H1 (cell line): ENCODE measurements around the gene PTGDS. TPM values are rescaled to one million over a fixed set of nuclear protein-coding genes. Genes with fewer than 3 reads are reported as not detected.
A peak's percentile ranks its signal among the peaks of the same experiment; 100 is the strongest.

ENCODE experiments used
- CTCF ChIA-PET: fragments of 300-600 bp; sonication (Branson Sonifier 250); formaldehyde crosslinking; loops from one replicate; lab custom pipeline; 2021; ENCODE audit not compliant: partially characterized antibody; lab: Charles Lee
- POLR2A ChIA-PET: fragments of 300-600 bp; sonication (Branson Sonifier 250); formaldehyde crosslinking; loops from one replicate; lab custom pipeline; 2021; ENCODE audit warnings: inconsistent platforms; ENCODE audit not compliant: partially characterized antibody; lab: Charles Lee
- DNase-seq, 2 experiments: peaks; one replicate each; pipeline versions ENCODE4 v3.0.0 to v3.0.0-alpha.2; 2010 to 2022; ENCODE audit warnings: low spot score in 2 of 2, low read depth in 1 of 2, mixed read lengths in 1 of 2
- FAIRE-seq: peaks from 2 replicates; lab custom pipeline; 2011; peaks lifted over from hg19 to GRCh38; lab: Jason Lieb, UNC
- H2AFZ ChIP-seq: 2 replicates; pipeline ENCODE4 v1.8.1; 2012; ENCODE audit warnings: low read length, inconsistent platforms
- H2AK5ac ChIP-seq: 2 replicates; pipeline ENCODE4 v1.6.1; 2013; ENCODE audit warnings: low read depth, low read length
- H2BK120ac ChIP-seq: replicated peaks from 2 replicates; pipeline ENCODE3; 2013; ENCODE audit warnings: low read depth, low read length, inconsistent platforms
- H2BK12ac ChIP-seq: 2 replicates; pipeline ENCODE4 v1.6.1; 2013; ENCODE audit warnings: low read depth, low read length
- H2BK15ac ChIP-seq: 2 replicates; pipeline ENCODE4 v1.6.1; 2013; ENCODE audit warnings: low read length
- H2BK20ac ChIP-seq: 2 replicates; pipeline ENCODE4 v1.6.1; 2013; ENCODE audit warnings: low read length
- H2BK5ac ChIP-seq: 2 replicates; pipeline ENCODE4 v1.6.1; 2013; ENCODE audit warnings: low read depth, low read length
- H3K14ac ChIP-seq: 2 replicates; pipeline ENCODE4 v1.6.1; 2013; ENCODE audit warnings: inconsistent platforms; ENCODE audit not compliant: insufficient read length
- H3K18ac ChIP-seq: 2 replicates; pipeline ENCODE4 v1.6.1; 2013; ENCODE audit warnings: low read length; ENCODE audit errors: extremely low read depth
- H3K23ac ChIP-seq: 2 replicates; pipeline ENCODE4 v1.6.1; 2013; ENCODE audit warnings: inconsistent platforms; ENCODE audit not compliant: insufficient read length
- H3K23me2 ChIP-seq: 2 replicates; pipeline ENCODE4 v1.6.1; 2013; ENCODE audit warnings: low read depth, low read length
- H3K27ac ChIP-seq: 2 replicates; pipeline ENCODE4 v1.6.1; 2011; ENCODE audit warnings: low read depth, low read length, inconsistent platforms
- H3K27me3 ChIP-seq, 4 experiments: replicated peaks in 1 of 4; 1 replicate in 1 of 4; 2 replicates in 3 of 4; pipeline versions ENCODE4 v1.6.1 to v1.8.1; 2011 to 2013; ENCODE audit warnings: low read length in 3 of 4, mild to moderate bottlenecking in 3 of 4, inconsistent platforms in 2 of 4, mixed read lengths in 2 of 4, moderate library complexity in 1 of 4; ENCODE audit not compliant: control insufficient read depth in 3 of 4, insufficient read depth in 3 of 4; ENCODE audit errors: extremely low read depth in 1 of 4
- H3K36me3 ChIP-seq, 4 experiments: 2 replicates each; pipeline versions ENCODE4 v1.6.1 to v1.8.1; 2011 to 2013; ENCODE audit warnings: mild to moderate bottlenecking in 4 of 4, low read length in 3 of 4, moderate library complexity in 2 of 4, control low read depth in 1 of 4, inconsistent platforms in 1 of 4; ENCODE audit not compliant: insufficient read depth in 4 of 4, control insufficient read depth in 2 of 4
- H3K4ac ChIP-seq: replicated peaks from 2 replicates; pipeline ENCODE3; 2013; ENCODE audit warnings: low read length, low read depth, mixed read lengths, inconsistent platforms; ENCODE audit not compliant: insufficient read length
- H3K4me1 ChIP-seq, 4 experiments: replicated peaks in 1 of 4; 1 replicate in 1 of 4; 2 replicates in 3 of 4; pipeline versions ENCODE4 v1.6.1 to v1.8.1; 2011 to 2013; ENCODE audit warnings: low read length in 3 of 4, inconsistent platforms in 2 of 4, mixed read lengths in 1 of 4; ENCODE audit not compliant: insufficient read depth in 4 of 4, control insufficient read depth in 3 of 4
- H3K4me2 ChIP-seq, 2 experiments: 2 replicates each; pipeline versions ENCODE4 v1.6.1 to v1.8.1; 2011 to 2013; ENCODE audit warnings: low read depth in 2 of 2, low read length in 2 of 2, control low read depth in 1 of 2, inconsistent platforms in 1 of 2, mild to moderate bottlenecking in 1 of 2; ENCODE audit not compliant: insufficient read depth in 1 of 2
- H3K4me3 ChIP-seq, 4 experiments: fragments of 200-600, 300-600 bp in 1 of 4; sonication (generic), shearing (Covaris generic), sonication (Bioruptor Twin) in 1 of 4; 2 replicates each; pipeline versions ENCODE4 v1.5.1 to v1.8.1; 2011 to 2016; ENCODE audit warnings: low read length in 4 of 4, low read depth in 3 of 4, control low read depth in 2 of 4, inconsistent platforms in 2 of 4, mild to moderate bottlenecking in 2 of 4, mixed read lengths in 1 of 4, moderate library complexity in 1 of 4; ENCODE audit not compliant: insufficient read depth in 2 of 4; ENCODE audit errors: extremely low read depth in 1 of 4
- H3K56ac ChIP-seq: replicated peaks from 2 replicates; pipeline ENCODE3; 2013; ENCODE audit warnings: low read depth, mild to moderate bottlenecking, mixed read lengths, low read length, inconsistent platforms; ENCODE audit not compliant: insufficient read length
- H3K79me1 ChIP-seq: 2 replicates; pipeline ENCODE4 v1.6.1; 2013; ENCODE audit warnings: low read depth, low read length, control low read depth
- H3K79me2 ChIP-seq, 2 experiments: 2 replicates each; pipeline versions ENCODE4 v1.6.1 to v1.8.1; 2012 to 2013; ENCODE audit warnings: low read length in 2 of 2, mild to moderate bottlenecking in 2 of 2, inconsistent platforms in 1 of 2; ENCODE audit not compliant: insufficient read depth in 2 of 2, control insufficient read depth in 1 of 2
- H3K9ac ChIP-seq, 4 experiments: replicated peaks in 1 of 4; 1 replicate in 1 of 4; 2 replicates in 3 of 4; pipeline versions ENCODE4 v1.6.1 to v1.8.1; 2011 to 2013; ENCODE audit warnings: low read depth in 3 of 4, low read length in 3 of 4, control low read depth in 2 of 4, mild to moderate bottlenecking in 2 of 4, moderate library complexity in 2 of 4, inconsistent platforms in 1 of 4; ENCODE audit errors: extremely low read depth in 1 of 4
- H3K9me3 ChIP-seq, 2 experiments: 2 replicates each; pipeline versions ENCODE4 v1.6.1 to v1.8.1; 2012 to 2013; ENCODE audit warnings: mild to moderate bottlenecking in 2 of 2, moderate library complexity in 2 of 2, control low read depth in 1 of 2, inconsistent platforms in 1 of 2, low read depth in 1 of 2, low read length in 1 of 2, mixed read lengths in 1 of 2; ENCODE audit not compliant: insufficient read depth in 2 of 2
- H4K20me1 ChIP-seq, 2 experiments: replicated peaks in 1 of 2; 2 replicates each; pipeline versions ENCODE3 to v1.8.1; 2011 to 2013; ENCODE audit warnings: inconsistent platforms in 2 of 2, low read length in 2 of 2, mild to moderate bottlenecking in 1 of 2; ENCODE audit not compliant: insufficient read depth in 2 of 2, control insufficient read depth in 1 of 2
- H4K5ac ChIP-seq: 2 replicates; pipeline ENCODE4 v1.6.1; 2013; ENCODE audit warnings: low read length, low read depth, mixed read lengths, inconsistent platforms; ENCODE audit not compliant: insufficient read length
- H4K8ac ChIP-seq: 2 replicates; pipeline ENCODE4 v1.8.0; 2013; ENCODE audit warnings: mild to moderate bottlenecking, moderate library complexity, low read length, inconsistent platforms; ENCODE audit not compliant: insufficient read depth; ENCODE audit errors: extremely low read depth
- H4K91ac ChIP-seq: replicated peaks from 2 replicates; pipeline ENCODE3; 2013; ENCODE audit warnings: low read length, mixed read lengths, inconsistent platforms; ENCODE audit not compliant: insufficient read length
- ASH2L ChIP-seq: fragments of 200-600, 300-600 bp; sonication (generic); IDR thresholded peaks from one replicate; pipeline ENCODE4 v1.7.1; 2017; ENCODE audit warnings: low read length
- GABPA ChIP-seq: IDR thresholded peaks from 2 replicates; pipeline ENCODE4 v1.6.1; 2011; ENCODE audit warnings: mild to moderate bottlenecking, low read length, moderate library complexity, borderline replicate concordance; ENCODE audit not compliant: insufficient read depth
- POLR2AphosphoS5 ChIP-seq: IDR thresholded peaks from 2 replicates; pipeline ENCODE4 v1.6.1; 2011; ENCODE audit warnings: low read depth, low read length
- RBBP5 ChIP-seq: IDR thresholded peaks from 2 replicates; pipeline ENCODE4 v1.7.1; 2012; ENCODE audit warnings: low read depth, mild to moderate bottlenecking, inconsistent platforms, low read length, moderate library complexity, borderline replicate concordance
- WGBS, 2 experiments: shearing (Covaris generic) in 1 of 2; methylation state at CpG; one replicate each; pipeline versions ENCODE4 v1.1.6 to v1.1.7; 2013 to 2015; ENCODE audit warnings: low lambda C conversion rate in 2 of 2, mixed read lengths in 2 of 2, inconsistent platforms in 1 of 2, low coverage in 1 of 2, missing lambda C conversion rate in 1 of 2; ENCODE audit not compliant: insufficient replicate concordance in 2 of 2, insufficient coverage in 1 of 2, insufficient read length in 1 of 2; ENCODE audit errors: extremely low coverage in 1 of 2, missing lambda C conversion rate in 1 of 2; 5-methylcytosine and 5-hydroxymethylcytosine counted together
- polyA plus RNA-seq, 7 experiments: library from polyadenylated mRNA; depleted of rRNA in 3 of 7; stranded (reverse) in 5 of 7; unstranded in 2 of 7; fragments of >200 nt in 5 of 7; fragments of 200-250 nt in 2 of 7; gene quantifications; 1 replicate in 5 of 7; 2 replicates in 1 of 7; 4 replicates in 1 of 7; pipeline versions ENCODE4 v1.2.1 to v1.2.3, GENCODE V29; 2011 to 2013; ENCODE audit warnings: missing spikeins in 2 of 7, mixed read lengths in 2 of 7
- total RNA-seq: library from RNA; stranded (reverse); fragmentation: NEBNext Ultra II Directional; extraction: Animal tissue kit (Norgen Biotek cat#: 25700); gene quantifications from 2 replicates; pipeline ENCODE4 v1.2.1, GENCODE V29; 2021
- TF ChIP-seq, protein P1 (sequence below): IDR thresholded peaks from 2 replicates; pipeline ENCODE4 v1.6.1; 2012; ENCODE audit warnings: inconsistent platforms

PTGDS gene
- total and polyA plus RNA-seq, 2 of the 8 experiments (the other 6 are each of a cell fraction or from before 2014, with no cell fraction given), result 1.7 to 2.3 TPM

- no peaks in the 10 kb centered on the region; the same call in 1 of the 2 replicates for H3K79me1 ChIP-seq
- no peaks in the 10 kb centered on the region for H3K36me3 ChIP-seq
- H3K4ac ChIP-seq, result no peak overlapping the region
- H4K5ac ChIP-seq, result no peak overlapping the region
- no peaks in the 10 kb centered on the region for H3K27me3 ChIP-seq
- H2AFZ ChIP-seq, result no peak overlapping the region
- no peak overlapping the region for H3K23ac ChIP-seq
- peaks cover 0 to 9% (median 5%) of the 10 kb centered on the region in 4 experiments; a peak in 5 of 7 replicates for H3K4me1 ChIP-seq
- H4K8ac ChIP-seq, result no peak overlapping the region
- no peak overlapping the region; the same call in 1 of the 2 replicates for H2BK5ac ChIP-seq
- H2BK15ac ChIP-seq, result no peak overlapping the region
- H3K18ac ChIP-seq, result no peak overlapping the region
- no peak overlapping the region for H2AK5ac ChIP-seq
- H2BK120ac ChIP-seq, result no peak overlapping the region
- no peaks in the 10 kb centered on the region for H4K20me1 ChIP-seq
- no peak overlapping the region for H3K27ac ChIP-seq
- CTCF ChIA-PET, result interaction anchor here (0.6 to 5.6 kb wide), 4 partner anchors 11 to 129 kb away, joined by 3 to 32 read pairs (median 3); partner anchors contain the start of gene PTGDS
- no peaks in the 10 kb centered on the region for H3K79me2 ChIP-seq
- no peak overlapping the region for H3K9ac ChIP-seq
- H4K91ac ChIP-seq, result no peak overlapping the region
- no peak overlapping the region for H3K14ac ChIP-seq
- no peak for DNase-seq
- H3K4me2 ChIP-seq, result no peak overlapping the region
- no peaks in the 10 kb centered on the region for H3K23me2 ChIP-seq
- no peak for FAIRE-seq
- 0 out of 2 replicates have a peak overlapping the region, but pooled peaks have one; percentile 75 for H2BK12ac ChIP-seq
- H3K56ac ChIP-seq, result no peak overlapping the region
- no peak overlapping the region for H2BK20ac ChIP-seq
- POLR2A ChIA-PET, result no interaction called here
- H3K4me3 ChIP-seq, result no peak overlapping the region
- H3K9me3 ChIP-seq, result no peaks in the 10 kb centered on the region
- 94% methylated on average over 15 of the region's 15 CpGs; no CpG with 5 or more reads in 1 of the 2 experiments for WGBS, 2 experiments
- TF ChIP-seq, protein P1, sequence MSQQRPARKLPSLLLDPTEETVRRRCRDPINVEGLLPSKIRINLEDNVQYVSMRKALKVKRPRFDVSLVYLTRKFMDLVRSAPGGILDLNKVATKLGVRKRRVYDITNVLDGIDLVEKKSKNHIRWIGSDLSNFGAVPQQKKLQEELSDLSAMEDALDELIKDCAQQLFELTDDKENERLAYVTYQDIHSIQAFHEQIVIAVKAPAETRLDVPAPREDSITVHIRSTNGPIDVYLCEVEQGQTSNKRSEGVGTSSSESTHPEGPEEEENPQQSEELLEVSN, result no peak
- TF ChIP-seq GABPA, result no peak
- no peak for TF ChIP-seq POLR2AphosphoS5
- TF ChIP-seq ASH2L, result no peak
- TF ChIP-seq RBBP5, result no peak
These were observed 14.0 kb upstream of the PTGDS start for GRCh38 chr9:136963341-136963740.
